SK-N-MC (cell line): Measurements from ENCODE around the gene PTPRK.

Experiments used
- EZH2 ChIP-seq: fragments of 200-600 bp; sonication (generic); IDR thresholded peaks from one replicate; pipeline ENCODE4 v1.6.1; 2017; ENCODE audit warnings: antibody characterized with exemption
- POLR2AphosphoS5 ChIP-seq: IDR thresholded peaks from 2 replicates; pipeline ENCODE4 v1.6.1; 2012; ENCODE audit warnings: mild to moderate bottlenecking, low read depth, low read length, borderline replicate concordance

DNA sequence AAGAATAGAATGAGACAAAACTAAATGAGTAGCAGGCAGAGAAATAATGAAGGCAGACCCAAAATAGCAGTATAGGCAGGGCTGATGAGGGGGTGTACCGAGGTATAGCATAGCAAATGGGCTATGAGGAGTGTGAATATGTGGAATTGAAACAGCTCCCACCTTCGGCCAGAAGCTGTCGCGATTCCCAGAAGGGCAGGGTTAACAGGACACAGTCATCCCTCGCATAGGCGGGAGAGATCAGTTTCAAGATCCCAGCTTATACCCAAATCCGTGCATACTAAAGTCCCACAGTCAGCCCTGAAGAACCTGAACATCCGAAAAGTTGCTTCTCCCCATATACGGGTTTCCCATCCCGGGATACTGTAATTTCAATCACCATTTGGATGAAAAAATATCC lies 82.7 kb downstream of the PTPRK start:
- TF ChIP-seq POLR2AphosphoS5: no peak
- TF ChIP-seq EZH2: no peak
